ENCODE data around the gene UGT2A2.

- no peak for TF ChIP-seq CTCF (IDR thresholded peaks at IDR 0.05)
- TF ChIP-seq EP300 (IDR thresholded peaks at IDR 0.05), result no peak
- no peak for TF ChIP-seq POLR2A (IDR thresholded peaks at IDR 0.05)
Measured at GRCh38 chr4:69656653-69657158, 17.3 kb upstream of the UGT2A2 start.
